Measurements from ENCODE around the gene TRDMT1. TPM values are rescaled to one million over a fixed set of nuclear protein-coding genes. Genes with fewer than 3 reads are reported as not detected.

Gene TRDMT1
- total RNA-seq, 2 experiments from 2014 or later: 10.4 to 12.2 TPM

GRCh38 chr10:17229016-17229716, 27.7 kb upstream of the TRDMT1 start:
- no peaks in the 10 kb centered on the region; the same call in 1 of the 2 replicates for H4K20me1 ChIP-seq (ENCODE audit: insufficient read depth, low read length)
- ChIA-PET CTCF (ENCODE audit: unreplicated experiment) (interaction anchor here (1.2 kb wide), 1 partner anchor 411 kb away, joined by 3 read pairs; no protein-coding TSS in a partner anchor), POLR2A (interaction anchor here (0.7 to 2.4 kb wide), 4 partner anchors 23 to 792 kb away, joined by 3 to 10 read pairs (median 6); partner anchors contain the start of gene TRDMT1)
- peak overlapping the region; percentile 68 for H3K4me2 ChIP-seq (ENCODE audit: low read length)
- H3K9me3 ChIP-seq (ENCODE audit: low read length): no peaks in the 10 kb centered on the region
- H3K79me2 ChIP-seq (ENCODE audit: insufficient read depth, low read depth, low read length): no peaks in the 10 kb centered on the region
- no peak for DNase-seq (ENCODE audit: low spot score)
- intact Hi-C loops (cut with micrococcal nuclease; ENCODE audit: unreplicated experiment): no loop called here
- H3K4me1 ChIP-seq (ENCODE audit: insufficient read depth, low read length, poor library complexity, severe bottlenecking): peaks cover 29% of the 10 kb centered on the region
- BruUV-seq (replicated peaks): no TSS peak
- no peaks in the 10 kb centered on the region for H3K36me3 ChIP-seq (ENCODE audit: insufficient read depth, low read length)
- TF ChIP-seq EZH2phosphoT487 (IDR thresholded peaks at IDR 0.05; ENCODE audit: borderline replicate concordance, low read depth, low read length) (no peak), CTCF (conservative IDR thresholded peaks at IDR 0.05; ENCODE audit: low read length) (no peak)
- H3K4me3 ChIP-seq (ENCODE audit: low read depth, low read length, poor library complexity, severe bottlenecking): peak overlapping the region; percentile 77
- H3K27ac ChIP-seq (ENCODE audit: low read depth, low read length, poor library complexity, severe bottlenecking): no peak overlapping the region
- H2AFZ ChIP-seq (ENCODE audit: low read length): no peak overlapping the region; the same call in 1 of the 2 replicates
- H3K9me2 ChIP-seq (ENCODE audit: insufficient read depth, low read length): no peaks in the 10 kb centered on the region

GRCh38 chr10:17228091-17229015, 26.9 kb upstream of the TRDMT1 start, which contains the start of gene VIM:
Gene VIM (plus strand): TSS chr10:17228241. CDS start chr10:17229423, 1,182 bp downstream.
- H3K36me3 ChIP-seq (ENCODE audit: insufficient read depth, low read length): no peaks in the 10 kb centered on the region
- H2AFZ ChIP-seq (ENCODE audit: low read length): peak within 1 kb of the TSS; percentile 23; the same call in 1 of the 2 replicates
- H3K27ac ChIP-seq (ENCODE audit: low read depth, low read length, poor library complexity, severe bottlenecking): no peak within 1 kb of the TSS
- CTCF ChIA-PET (ENCODE audit: unreplicated experiment): no interaction called here
- peak within 1 kb of the TSS; percentile 53 for H3K4me3 ChIP-seq (ENCODE audit: low read depth, low read length, poor library complexity, severe bottlenecking)
- BruUV-seq (replicated peaks): no TSS peak
- H3K9me2 ChIP-seq (ENCODE audit: insufficient read depth, low read length): no peaks in the 10 kb centered on the region
- H3K9me3 ChIP-seq (ENCODE audit: low read length): no peaks in the 10 kb centered on the region
- peak; percentile 48 for DNase-seq (ENCODE audit: low spot score)
- H4K20me1 ChIP-seq (ENCODE audit: insufficient read depth, low read length): no peaks in the 10 kb centered on the region; the same call in 1 of the 2 replicates
- POLR2A ChIA-PET: no interaction called here
- no peaks in the 10 kb centered on the region for H3K79me2 ChIP-seq (ENCODE audit: insufficient read depth, low read depth, low read length)
- intact Hi-C loops (cut with micrococcal nuclease; ENCODE audit: unreplicated experiment): no loop called here
- H3K4me2 ChIP-seq (ENCODE audit: low read length): peak within 1 kb of the TSS; percentile 57
- no peak for TF ChIP-seq EZH2phosphoT487 (IDR thresholded peaks at IDR 0.05; ENCODE audit: borderline replicate concordance, low read depth, low read length)
- TF ChIP-seq CTCF (conservative IDR thresholded peaks at IDR 0.05; ENCODE audit: low read length): no peak
- H3K4me1 ChIP-seq (ENCODE audit: insufficient read depth, low read length, poor library complexity, severe bottlenecking): peaks cover 29% of the 10 kb centered on the region
